MM.1S (cell line): Measurements from ENCODE around the gene PSKH1.

Experiments used
- DNase-seq: peaks from one replicate; pipeline ENCODE4 v3.0.0-alpha.2; 2015
- H2AFZ ChIP-seq: fragments of 300-600 bp; sonication (generic); 2 replicates; pipeline ENCODE4 v1.6.0; 2016; ENCODE audit warnings: antibody characterized with exemption, low read length
- H3F3A ChIP-seq: fragments of 300-600 bp; sonication (generic); 2 replicates; pipeline ENCODE4 v1.6.1; 2016; ENCODE audit warnings: mild to moderate bottlenecking, antibody characterized with exemption, low read length, moderate library complexity, mixed read lengths; ENCODE audit not compliant: insufficient read depth
- H3K27ac ChIP-seq: fragments of 300-600 bp; sonication (generic); 2 replicates; pipeline ENCODE4 v1.5.1; 2016; ENCODE audit warnings: mild to moderate bottlenecking, low read length
- H3K27me3 ChIP-seq: fragments of 300-600 bp; sonication (generic); replicated peaks from 2 replicates; pipeline ENCODE4 v1.6.0; 2016; ENCODE audit warnings: low read length; ENCODE audit not compliant: insufficient read depth
- H3K36me3 ChIP-seq: fragments of 300-600 bp; sonication (generic); replicated peaks from 2 replicates; pipeline ENCODE4 v1.6.1; 2016; ENCODE audit warnings: mild to moderate bottlenecking, low read length, mixed read lengths; ENCODE audit not compliant: insufficient read depth
- H3K4me1 ChIP-seq: fragments of 300-600 bp; sonication (generic); 2 replicates; pipeline ENCODE4 v1.6.1; 2016; ENCODE audit warnings: low read length, mixed read lengths
- H3K4me2 ChIP-seq: fragments of 300-600 bp; sonication (generic); 2 replicates; pipeline ENCODE4 v1.6.0; 2016; ENCODE audit warnings: low read depth, low read length
- H3K4me3 ChIP-seq: fragments of 300-600 bp; sonication (generic); 2 replicates; pipeline ENCODE4 v1.5.1; 2016; ENCODE audit warnings: low read length, mixed read lengths
- H3K79me2 ChIP-seq: fragments of 300-600 bp; sonication (generic); 2 replicates; pipeline ENCODE4 v1.6.1; 2016; ENCODE audit warnings: mixed run types, low read length, mixed read lengths
- H3K9ac ChIP-seq: fragments of 300-600 bp; sonication (generic); 2 replicates; pipeline ENCODE4 v1.6.1; 2016; ENCODE audit warnings: low read length, mixed read lengths
- H3K9me2 ChIP-seq: fragments of 300-600 bp; sonication (generic); replicated peaks from 2 replicates; pipeline ENCODE4 v1.6.1; 2016; ENCODE audit warnings: mild to moderate bottlenecking, low read length, mixed read lengths; ENCODE audit not compliant: insufficient read depth
- H3K9me3 ChIP-seq: fragments of 300-600 bp; sonication (generic); replicated peaks from 2 replicates; pipeline ENCODE4 v1.6.1; 2016; ENCODE audit warnings: mild to moderate bottlenecking, low read length, mixed read lengths; ENCODE audit not compliant: insufficient read depth
- H4K20me1 ChIP-seq: fragments of 300-600 bp; sonication (generic); 2 replicates; pipeline ENCODE4 v1.6.1; 2016; ENCODE audit warnings: mild to moderate bottlenecking, low read length, moderate library complexity, mixed read lengths; ENCODE audit not compliant: insufficient read depth
- EZH2 ChIP-seq: fragments of 300-600 bp; sonication (generic); optimal IDR thresholded peaks from 2 replicates; pipeline ENCODE3; 2017; ENCODE audit warnings: low read depth, mild to moderate bottlenecking, antibody characterized with exemption, low read length, mixed read lengths
- EZH2phosphoT487 ChIP-seq: fragments of 300-600 bp; sonication (generic); IDR thresholded peaks from 2 replicates; pipeline ENCODE4 v1.6.1; 2018; ENCODE audit warnings: antibody characterized with exemption, low read length
- TF ChIP-seq, protein P1 (sequence below): fragments of 300-600 bp; sonication (generic); IDR thresholded peaks from 2 replicates; pipeline ENCODE4 v1.5.1; 2016; ENCODE audit warnings: antibody characterized with exemption, low read length, mixed read lengths

The PSKH1 gene

GRCh38 chr16:67966549-67967182 is 73.6 kb downstream of the PSKH1 start:
- H3K4me2 ChIP-seq = peak overlapping the region; percentile 91; the same call in 1 of the 2 replicates
- H3K27me3 ChIP-seq = no peaks in the 10 kb centered on the region
- DNase-seq = no peak
- H3K36me3 ChIP-seq = no peaks in the 10 kb centered on the region
- H3K27ac ChIP-seq = no peak overlapping the region
- H3K9ac ChIP-seq = no peak overlapping the region
- H4K20me1 ChIP-seq = no peaks in the 10 kb centered on the region
- 0 out of 2 replicates have a peak overlapping the region, but pooled peaks have one; percentile 93 for H3K4me3 ChIP-seq
- TF ChIP-seq, protein P1, sequence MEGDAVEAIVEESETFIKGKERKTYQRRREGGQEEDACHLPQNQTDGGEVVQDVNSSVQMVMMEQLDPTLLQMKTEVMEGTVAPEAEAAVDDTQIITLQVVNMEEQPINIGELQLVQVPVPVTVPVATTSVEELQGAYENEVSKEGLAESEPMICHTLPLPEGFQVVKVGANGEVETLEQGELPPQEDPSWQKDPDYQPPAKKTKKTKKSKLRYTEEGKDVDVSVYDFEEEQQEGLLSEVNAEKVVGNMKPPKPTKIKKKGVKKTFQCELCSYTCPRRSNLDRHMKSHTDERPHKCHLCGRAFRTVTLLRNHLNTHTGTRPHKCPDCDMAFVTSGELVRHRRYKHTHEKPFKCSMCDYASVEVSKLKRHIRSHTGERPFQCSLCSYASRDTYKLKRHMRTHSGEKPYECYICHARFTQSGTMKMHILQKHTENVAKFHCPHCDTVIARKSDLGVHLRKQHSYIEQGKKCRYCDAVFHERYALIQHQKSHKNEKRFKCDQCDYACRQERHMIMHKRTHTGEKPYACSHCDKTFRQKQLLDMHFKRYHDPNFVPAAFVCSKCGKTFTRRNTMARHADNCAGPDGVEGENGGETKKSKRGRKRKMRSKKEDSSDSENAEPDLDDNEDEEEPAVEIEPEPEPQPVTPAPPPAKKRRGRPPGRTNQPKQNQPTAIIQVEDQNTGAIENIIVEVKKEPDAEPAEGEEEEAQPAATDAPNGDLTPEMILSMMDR = no peak
- TF ChIP-seq EZH2phosphoT487 (no peak), EZH2 (no peak)
- H3K4me1 ChIP-seq = peaks cover 37% of the 10 kb centered on the region
- peaks cover 19% of the 10 kb centered on the region for H3F3A ChIP-seq
- no peak overlapping the region for H2AFZ ChIP-seq
- no peaks in the 10 kb centered on the region for H3K9me3 ChIP-seq
- H3K9me2 ChIP-seq = no peaks in the 10 kb centered on the region
- peaks cover 22% of the 10 kb centered on the region for H3K79me2 ChIP-seq

DNA sequence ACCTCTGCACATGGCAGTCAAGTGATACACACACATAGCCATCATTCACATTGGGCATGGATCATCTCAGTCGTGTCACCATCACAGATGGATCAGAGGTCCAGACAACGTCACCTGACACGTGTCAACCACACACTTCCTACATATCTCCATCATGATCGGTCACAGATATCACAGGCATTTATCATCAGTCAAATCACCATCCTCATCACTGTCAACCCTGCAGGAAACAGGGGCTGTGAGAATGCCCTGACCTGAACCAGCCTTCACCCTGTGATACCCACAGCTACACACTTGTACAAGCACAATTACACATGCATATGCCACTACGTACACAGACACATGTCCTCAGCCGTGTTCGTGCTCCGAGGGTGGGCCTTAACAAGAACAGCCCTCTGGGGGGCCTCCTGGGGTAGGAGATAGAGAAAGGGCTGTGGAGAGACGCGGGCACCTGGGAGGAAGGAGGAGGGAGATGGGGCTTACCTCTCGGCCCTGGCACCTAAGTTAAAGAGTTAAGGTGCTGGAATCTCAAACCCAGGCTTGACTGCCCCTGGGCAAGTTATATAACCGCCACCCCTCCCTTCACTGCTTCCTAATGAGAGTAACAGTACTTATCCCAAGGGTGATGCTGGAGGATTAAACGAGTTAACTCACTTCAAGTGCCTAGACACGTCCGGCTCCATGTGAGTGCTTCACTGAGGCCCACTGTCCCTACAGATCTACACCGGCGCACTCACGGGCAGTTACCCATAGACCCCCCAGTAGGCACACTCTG is 74.3 kb downstream of the PSKH1 start:
- H3F3A ChIP-seq = peaks cover 19% of the 10 kb centered on the region
- no peaks in the 10 kb centered on the region for H3K36me3 ChIP-seq
- H4K20me1 ChIP-seq = no peaks in the 10 kb centered on the region
- H3K27ac ChIP-seq = no peak overlapping the region
- peak overlapping the region; percentile 85 for H2AFZ ChIP-seq
- peak; percentile 17 for DNase-seq
- TF ChIP-seq EZH2phosphoT487 (no peak), EZH2 (no peak)
- TF ChIP-seq, protein P1 = no peak
- H3K79me2 ChIP-seq = peaks cover 22% of the 10 kb centered on the region
- no peaks in the 10 kb centered on the region for H3K27me3 ChIP-seq
- peak overlapping the region; percentile 82 for H3K9ac ChIP-seq
- H3K4me3 ChIP-seq = peak overlapping the region; percentile 93
- H3K9me3 ChIP-seq = no peaks in the 10 kb centered on the region
- peaks cover 37% of the 10 kb centered on the region for H3K4me1 ChIP-seq
- H3K9me2 ChIP-seq = no peaks in the 10 kb centered on the region
- peak overlapping the region; percentile 91 for H3K4me2 ChIP-seq

DNA sequence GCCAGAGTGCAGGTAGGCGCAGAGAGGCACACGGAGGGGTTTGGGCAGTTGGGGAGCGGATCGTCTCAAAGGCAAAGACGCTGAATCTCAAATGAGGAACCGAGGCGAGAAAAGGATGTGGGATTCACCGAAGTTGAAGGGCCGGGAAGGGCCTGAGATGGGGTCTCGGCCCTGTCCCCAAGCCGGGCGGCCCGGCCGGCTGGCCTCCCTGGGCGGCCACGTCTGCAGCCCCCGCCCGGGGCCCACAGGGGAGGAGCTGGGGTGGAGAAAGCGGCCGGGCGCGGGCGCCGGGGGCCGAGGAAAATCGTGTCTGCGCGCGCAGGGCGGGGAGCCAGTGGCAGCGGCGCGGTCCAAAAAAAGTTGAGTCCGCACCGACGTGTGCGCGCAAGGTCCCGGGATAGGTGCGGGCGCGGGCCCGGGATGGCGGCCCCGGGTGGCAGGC is 74.9 kb downstream of the PSKH1 start:
- Histone ChIP-seq H3K9me3 (no peaks in the 10 kb centered on the region), H3K79me2 (peaks cover 22% of the 10 kb centered on the region), H3K27me3 (no peaks in the 10 kb centered on the region), H3K9me2 (no peaks in the 10 kb centered on the region), H3K4me3 (peak overlapping the region; percentile 93), H3K9ac (peak overlapping the region; percentile 82), H2AFZ (peak overlapping the region; percentile 85), H4K20me1 (no peaks in the 10 kb centered on the region), H3K36me3 (no peaks in the 10 kb centered on the region), H3K4me1 (peaks cover 37% of the 10 kb centered on the region), H3F3A (peaks cover 19% of the 10 kb centered on the region), H3K4me2 (peak overlapping the region; percentile 91), H3K27ac (no peak overlapping the region)
- TF ChIP-seq EZH2phosphoT487 (no peak), EZH2 (no peak)
- TF ChIP-seq, protein P1 = no peak
- peak; percentile 41 for DNase-seq
